ENCODE results near the gene NRCAM. TPM values are rescaled to one million over a fixed set of nuclear protein-coding genes. Genes with fewer than 3 reads are reported as not detected.

NRCAM gene
- total RNA-seq, 1 donor, result 1.3 TPM

DNA sequence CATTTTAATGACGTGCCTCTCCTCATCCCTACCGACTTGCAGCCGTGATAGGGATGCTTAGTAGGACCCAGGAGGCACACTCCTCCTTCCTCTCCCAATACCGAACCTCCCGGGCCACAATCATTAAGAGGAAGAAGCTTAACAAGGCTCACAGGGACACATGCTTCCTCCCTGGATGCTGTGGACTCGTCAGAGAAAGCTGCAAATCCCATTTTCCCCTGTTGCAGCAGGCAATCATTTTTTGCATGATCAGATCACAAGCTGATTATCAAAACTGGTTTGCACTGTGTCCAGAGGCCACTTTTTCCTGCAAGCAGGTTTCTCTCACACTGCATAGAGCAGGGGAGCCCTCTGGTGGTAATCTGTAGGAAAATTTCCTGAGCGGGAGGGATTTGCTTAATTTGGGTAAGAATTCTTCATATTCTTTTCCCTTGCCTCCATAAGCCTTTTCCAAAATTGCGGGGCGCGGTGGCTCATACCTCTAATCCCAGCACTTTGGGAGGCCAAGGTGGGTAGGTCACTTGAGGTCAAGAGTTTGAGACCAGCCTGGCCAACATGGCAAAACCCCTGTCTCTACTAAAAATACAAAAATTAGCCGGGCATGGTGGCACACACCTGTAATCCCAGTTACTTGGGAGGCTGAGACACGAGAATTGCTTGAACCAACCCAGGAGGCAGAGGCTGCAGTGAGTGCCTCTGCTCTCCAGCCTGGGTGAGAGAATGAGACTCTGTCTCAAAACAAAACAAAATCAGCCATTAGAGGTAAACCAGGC lies 310.0 kb downstream of the NRCAM start:
- TF ChIP-seq, protein P1, sequence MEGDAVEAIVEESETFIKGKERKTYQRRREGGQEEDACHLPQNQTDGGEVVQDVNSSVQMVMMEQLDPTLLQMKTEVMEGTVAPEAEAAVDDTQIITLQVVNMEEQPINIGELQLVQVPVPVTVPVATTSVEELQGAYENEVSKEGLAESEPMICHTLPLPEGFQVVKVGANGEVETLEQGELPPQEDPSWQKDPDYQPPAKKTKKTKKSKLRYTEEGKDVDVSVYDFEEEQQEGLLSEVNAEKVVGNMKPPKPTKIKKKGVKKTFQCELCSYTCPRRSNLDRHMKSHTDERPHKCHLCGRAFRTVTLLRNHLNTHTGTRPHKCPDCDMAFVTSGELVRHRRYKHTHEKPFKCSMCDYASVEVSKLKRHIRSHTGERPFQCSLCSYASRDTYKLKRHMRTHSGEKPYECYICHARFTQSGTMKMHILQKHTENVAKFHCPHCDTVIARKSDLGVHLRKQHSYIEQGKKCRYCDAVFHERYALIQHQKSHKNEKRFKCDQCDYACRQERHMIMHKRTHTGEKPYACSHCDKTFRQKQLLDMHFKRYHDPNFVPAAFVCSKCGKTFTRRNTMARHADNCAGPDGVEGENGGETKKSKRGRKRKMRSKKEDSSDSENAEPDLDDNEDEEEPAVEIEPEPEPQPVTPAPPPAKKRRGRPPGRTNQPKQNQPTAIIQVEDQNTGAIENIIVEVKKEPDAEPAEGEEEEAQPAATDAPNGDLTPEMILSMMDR (IDR thresholded peaks at IDR 0.05; ENCODE audit: insufficient read depth, low read depth, low read length), result peak; percentile 97
- peak overlapping the region; percentile 29 for H3K4me3 ChIP-seq (ENCODE audit: low read depth, low read length)
- DNase-seq (ENCODE audit: low read depth), result peak; percentile 89

DNA sequence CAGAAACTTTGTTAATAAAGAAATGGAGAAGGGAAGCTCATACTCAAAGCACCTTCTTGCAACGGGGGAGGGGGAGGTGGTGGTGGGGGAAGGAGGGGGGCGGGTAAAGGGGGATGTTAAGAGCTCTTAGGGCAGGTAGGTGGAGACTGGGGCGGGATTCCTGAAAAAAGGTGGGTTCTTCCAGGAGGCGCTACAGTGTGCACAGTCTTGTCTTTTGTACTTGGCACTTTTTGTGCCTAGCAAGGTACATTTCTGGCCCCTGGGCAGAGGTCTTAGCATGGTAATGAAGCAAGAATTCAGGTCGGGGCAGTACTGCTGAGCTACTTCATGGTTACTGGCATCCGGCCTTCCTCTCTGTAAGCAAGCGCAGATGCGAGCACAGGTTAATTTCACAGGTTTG lies 310.8 kb downstream of the NRCAM start:
- TF ChIP-seq, protein P1 (IDR thresholded peaks at IDR 0.05; ENCODE audit: insufficient read depth, low read depth, low read length), result no peak

DNA sequence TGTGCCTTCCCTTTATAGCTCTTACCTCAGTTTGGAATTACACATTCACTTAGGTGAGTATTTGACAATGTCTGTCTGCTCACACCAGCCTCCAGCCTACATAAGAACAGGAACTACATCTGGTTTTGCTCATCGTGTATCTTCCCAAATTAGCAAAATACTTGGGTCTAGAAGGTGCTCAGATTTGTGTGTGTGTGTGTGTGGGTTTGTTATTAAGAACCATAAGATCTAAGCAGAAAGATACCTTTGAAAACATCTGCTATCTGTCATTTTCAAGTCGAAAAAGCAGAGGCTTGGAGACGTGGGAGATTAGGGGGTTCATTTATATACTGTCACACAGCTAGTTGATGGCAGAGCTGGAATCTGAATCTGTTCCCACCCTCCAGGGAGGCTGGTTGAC lies 311.3 kb downstream of the NRCAM start:
- no peak for DNase-seq (ENCODE audit: low read depth)
- TF ChIP-seq, protein P1 (IDR thresholded peaks at IDR 0.05; ENCODE audit: insufficient read depth, low read depth, low read length), result no peak
- H3K4me3 ChIP-seq (ENCODE audit: low read depth, low read length), result no peak overlapping the region

More for the DNA sequence above, 310.8 kb downstream of the NRCAM start:
- DNase-seq (ENCODE audit: low read depth), result no peak
- no peak overlapping the region for H3K4me3 ChIP-seq (ENCODE audit: low read depth, low read length)

DNA sequence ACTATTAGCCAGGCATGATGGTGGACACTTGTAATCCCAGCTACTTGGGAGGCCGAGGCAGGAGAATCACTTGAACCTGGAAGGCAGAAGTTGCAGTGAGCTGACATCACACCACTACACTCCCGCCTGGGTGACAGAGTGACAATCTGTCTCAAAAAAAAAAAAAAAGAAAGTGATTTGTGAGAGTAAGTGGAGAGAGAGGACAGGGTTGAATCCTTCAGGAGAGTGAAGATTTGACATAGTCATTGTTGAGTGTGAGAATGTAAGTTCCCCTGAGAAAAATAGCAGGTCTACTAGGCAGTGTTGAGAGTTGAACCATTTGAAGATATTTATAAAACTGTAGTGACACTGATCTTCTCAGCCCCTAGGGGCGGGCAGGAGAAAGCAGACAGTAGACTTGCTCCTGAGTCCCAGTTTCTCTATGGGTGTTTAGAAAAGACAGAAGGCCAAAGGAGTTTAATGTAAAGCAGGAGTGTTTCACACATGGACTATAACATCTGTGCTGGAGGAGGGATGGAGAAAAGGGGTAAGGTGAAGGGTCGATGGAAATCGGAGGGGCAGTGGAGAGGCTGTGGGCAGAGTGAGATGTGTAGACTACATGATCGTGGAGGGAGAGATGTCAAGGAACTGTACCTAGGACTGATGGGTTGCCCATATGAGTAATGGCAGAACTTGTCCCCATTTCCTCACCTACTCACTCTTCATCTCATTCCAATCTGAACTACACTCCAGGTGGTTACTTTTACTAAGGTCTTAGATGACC lies 312.4 kb downstream of the NRCAM start:
- TF ChIP-seq, protein P1 (IDR thresholded peaks at IDR 0.05; ENCODE audit: insufficient read depth, low read depth, low read length), result no peak
- no peak overlapping the region for H3K4me3 ChIP-seq (ENCODE audit: low read depth, low read length)
- DNase-seq (ENCODE audit: low read depth), result no peak

DNA sequence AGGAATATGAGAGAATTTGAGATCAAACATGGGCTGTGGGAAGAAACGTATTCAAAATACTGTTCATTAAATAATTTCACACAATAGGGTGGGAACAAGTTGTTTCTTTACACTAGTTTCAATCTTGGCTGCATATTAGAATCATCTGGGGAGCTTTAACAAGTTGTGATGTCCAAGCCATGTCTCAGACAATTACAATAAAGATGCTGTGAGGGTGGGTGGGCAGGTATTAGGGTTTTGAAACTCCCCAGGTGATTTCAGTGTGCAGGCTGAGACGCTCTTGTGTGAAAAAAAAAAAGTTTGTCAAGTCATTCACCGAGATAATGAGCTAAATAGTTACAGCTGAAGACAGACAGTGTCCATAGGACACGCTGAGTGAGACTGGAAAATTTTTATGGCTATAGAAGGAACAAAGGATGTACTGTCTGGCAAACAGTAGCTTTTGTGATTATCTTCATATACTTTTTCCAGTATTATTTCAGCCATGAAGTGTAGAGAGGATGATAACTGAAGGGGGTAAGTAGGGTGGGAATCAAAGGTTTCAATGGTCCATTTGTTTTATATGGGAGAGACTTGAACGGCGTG lies 313.5 kb downstream of the NRCAM start:
- TF ChIP-seq, protein P1 (IDR thresholded peaks at IDR 0.05; ENCODE audit: insufficient read depth, low read depth, low read length), result no peak
- H3K4me3 ChIP-seq (ENCODE audit: low read depth, low read length), result no peak overlapping the region
- DNase-seq (ENCODE audit: low read depth), result no peak

DNA sequence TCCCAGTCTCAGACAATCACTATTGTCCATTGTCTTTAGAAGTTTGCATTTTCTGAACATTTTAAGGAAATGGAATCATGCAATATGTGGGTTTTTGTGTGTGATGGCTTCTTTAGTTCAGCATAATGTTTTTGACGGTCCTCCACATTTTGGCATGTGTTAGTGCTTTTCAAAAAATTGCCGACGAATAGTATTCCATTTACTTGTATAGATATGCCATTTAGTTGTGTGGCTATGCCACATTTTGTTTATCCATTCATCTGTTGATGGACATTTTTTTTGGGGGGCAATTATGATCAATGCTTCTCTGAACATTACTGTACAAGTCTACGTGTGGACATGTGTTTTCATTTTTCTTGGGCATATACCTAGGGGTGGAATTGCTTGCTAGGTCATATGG lies 314.1 kb downstream of the NRCAM start:
- TF ChIP-seq, protein P1 (IDR thresholded peaks at IDR 0.05; ENCODE audit: insufficient read depth, low read depth, low read length), result no peak
- H3K4me3 ChIP-seq (ENCODE audit: low read depth, low read length), result no peak overlapping the region
- no peak for DNase-seq (ENCODE audit: low read depth)
